Esophagus squamous epithelium (tissue), 5 donors: ENCODE data around the gene UBE2S. TPM values are rescaled to one million over a fixed set of nuclear protein-coding genes. Genes with fewer than 3 reads are reported as not detected.
"Not testable (repeated sequence)": the region's sequence is repeated elsewhere in the genome, so short reads cannot be mapped to it uniquely, and the experiment has no call there.

Experiments
- DNase-seq: peaks from one replicate; lab custom pipeline; 2025; lab: John Stamatoyannopoulos, UW
- H3K27ac ChIP-seq, 4 donors: fragments of 200-600 bp; sonication (generic); one replicate each; pipeline ENCODE4 v1.5.1; 2016 to 2019; ENCODE audit warnings: mild to moderate bottlenecking in 1 of 4
- H3K27me3 ChIP-seq, 4 donors: fragments of 200-600 bp; sonication (generic); 1 replicate in 3 of 4; 2 replicates in 1 of 4; pipeline versions ENCODE4 v1.5.1 to v1.6.0; 2017 to 2021; ENCODE audit warnings: antibody characterized with exemption in 1 of 4
- H3K36me3 ChIP-seq, 3 donors: fragments of 200-600 bp; sonication (generic); one replicate each; pipeline ENCODE4 v1.5.1; 2016 to 2019
- H3K4me1 ChIP-seq, 3 donors: fragments of 200-600 bp; sonication (generic); one replicate each; pipeline ENCODE4 v1.5.1; 2017 to 2019
- H3K4me3 ChIP-seq, 4 donors: fragments of 200-600 bp; sonication (generic); 1 replicate in 3 of 4; 2 replicates in 1 of 4; pipeline ENCODE4 v1.5.1; 2016 to 2019; ENCODE audit warnings: mild to moderate bottlenecking in 2 of 4, moderate library complexity in 1 of 4
- H3K9me3 ChIP-seq, 3 donors: fragments of 200-600 bp; sonication (generic); one replicate each; pipeline ENCODE4 v1.5.1; 2016 to 2019
- POLR2A ChIP-seq, 4 donors: fragments of 450-650 bp; IDR thresholded peaks; one replicate each; pipeline ENCODE4 v1.6.1; 2017; ENCODE audit warnings: antibody characterized with exemption in 4 of 4, mild to moderate bottlenecking in 4 of 4, moderate library complexity in 3 of 4
- WGBS, 2 donors: methylation state at CpG; one replicate each; pipeline ENCODE4 v1.1.5; 2018; 5-methylcytosine and 5-hydroxymethylcytosine counted together
- intact Hi-C: fragments of 100-400 bp; cut with DNase I; formaldehyde crosslinking; loops from one replicate; pipeline ENCODE4 v1.15.0; 2022
- total RNA-seq, 4 donors: library from RNA; depleted of rRNA; stranded (reverse); fragments of >200 nt; gene quantifications; one replicate each; pipeline ENCODE4 v1.1.0, GENCODE V29; 2016
- TF ChIP-seq, protein P1 (sequence below), 6 experiments: fragments of 450-650 bp in 4 of 6; fragments of 200-600 bp in 2 of 6; sonication (generic) in 2 of 6; IDR thresholded peaks; one replicate each; pipeline ENCODE4 v1.5.1; 2016 to 2019; ENCODE audit warnings: antibody characterized with exemption in 6 of 6, mild to moderate bottlenecking in 4 of 6, moderate library complexity in 4 of 6
- donor health status: DM: yes; HTN: yes; CAD: no.

UBE2S gene
- total RNA-seq, 4 donors from 2014 or later = 15.6 to 41.4 (median 31.2) TPM

GRCh38 chr19:55418185-55418584 is 10.6 kb upstream of the UBE2S start:
- TF ChIP-seq POLR2A (IDR thresholded peaks at IDR 0.05) = no peak
- TF ChIP-seq, protein P1, sequence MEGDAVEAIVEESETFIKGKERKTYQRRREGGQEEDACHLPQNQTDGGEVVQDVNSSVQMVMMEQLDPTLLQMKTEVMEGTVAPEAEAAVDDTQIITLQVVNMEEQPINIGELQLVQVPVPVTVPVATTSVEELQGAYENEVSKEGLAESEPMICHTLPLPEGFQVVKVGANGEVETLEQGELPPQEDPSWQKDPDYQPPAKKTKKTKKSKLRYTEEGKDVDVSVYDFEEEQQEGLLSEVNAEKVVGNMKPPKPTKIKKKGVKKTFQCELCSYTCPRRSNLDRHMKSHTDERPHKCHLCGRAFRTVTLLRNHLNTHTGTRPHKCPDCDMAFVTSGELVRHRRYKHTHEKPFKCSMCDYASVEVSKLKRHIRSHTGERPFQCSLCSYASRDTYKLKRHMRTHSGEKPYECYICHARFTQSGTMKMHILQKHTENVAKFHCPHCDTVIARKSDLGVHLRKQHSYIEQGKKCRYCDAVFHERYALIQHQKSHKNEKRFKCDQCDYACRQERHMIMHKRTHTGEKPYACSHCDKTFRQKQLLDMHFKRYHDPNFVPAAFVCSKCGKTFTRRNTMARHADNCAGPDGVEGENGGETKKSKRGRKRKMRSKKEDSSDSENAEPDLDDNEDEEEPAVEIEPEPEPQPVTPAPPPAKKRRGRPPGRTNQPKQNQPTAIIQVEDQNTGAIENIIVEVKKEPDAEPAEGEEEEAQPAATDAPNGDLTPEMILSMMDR (IDR thresholded peaks at IDR 0.05) = peak; percentile 46 to 80 (median 68)
- Histone ChIP-seq H3K4me3 (no peak overlapping the region), H3K4me1 (peaks cover 0 to 4% (median 0%) of the 10 kb centered on the region in 3 donors), H3K27ac (no peak overlapping the region), H3K27me3 (peaks cover 0 to 53% (median 0%) of the 10 kb centered on the region in 4 donors), H3K36me3 (no peaks in the 10 kb centered on the region), H3K9me3 (no peaks in the 10 kb centered on the region)
- DNase-seq = no peak
- intact Hi-C loops = loop anchor here (10.0 kb wide), 1 partner anchor 133 kb away; the partner anchor contains the start of genes BRSK1 and HSPBP1
- WGBS, 2 donors = 6 to 10% methylated on average over 4 to 7 of the region's 7 CpGs

DNA sequence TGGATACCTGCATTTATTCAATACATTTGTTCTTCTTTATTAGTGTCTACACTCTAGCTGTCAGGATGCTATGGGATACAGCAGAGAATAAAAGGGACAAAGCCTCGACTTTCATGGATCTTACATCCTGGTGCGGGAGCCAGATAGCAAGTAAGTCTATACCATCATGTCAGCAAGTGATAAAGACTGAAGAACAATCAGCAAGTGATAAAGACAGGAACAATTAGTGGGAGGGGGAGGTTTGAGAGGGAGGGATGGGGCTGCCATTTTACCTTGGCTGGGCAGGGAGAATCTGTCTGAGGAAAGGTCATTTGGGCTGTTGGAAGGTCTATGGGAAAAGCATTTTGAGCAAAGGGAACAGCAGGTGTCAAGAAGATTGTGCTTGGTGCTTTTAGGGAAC is 2.6 kb upstream of the UBE2S start:
- DNase-seq = no peak
- 85 to 100% methylated on average over 2 of the region's 2 CpGs for WGBS, 2 donors
- H3K27ac ChIP-seq = no peak overlapping the region
- peaks cover 17 to 30% (median 18%) of the 10 kb centered on the region in 3 donors for H3K4me1 ChIP-seq
- H3K36me3 ChIP-seq = peaks cover 0 to 10% (median 0%) of the 10 kb centered on the region in 3 donors
- H3K27me3 ChIP-seq = no peaks in the 10 kb centered on the region
- TF ChIP-seq, protein P1 (IDR thresholded peaks at IDR 0.05) = no peak
- TF ChIP-seq POLR2A (IDR thresholded peaks at IDR 0.05) = no peak
- intact Hi-C loops = loop anchor here (10.0 kb wide), 1 partner anchor 125 kb away; the partner anchor contains the start of genes BRSK1 and HSPBP1
- H3K9me3 ChIP-seq = no peaks in the 10 kb centered on the region
- H3K4me3 ChIP-seq = no peak overlapping the region

DNA sequence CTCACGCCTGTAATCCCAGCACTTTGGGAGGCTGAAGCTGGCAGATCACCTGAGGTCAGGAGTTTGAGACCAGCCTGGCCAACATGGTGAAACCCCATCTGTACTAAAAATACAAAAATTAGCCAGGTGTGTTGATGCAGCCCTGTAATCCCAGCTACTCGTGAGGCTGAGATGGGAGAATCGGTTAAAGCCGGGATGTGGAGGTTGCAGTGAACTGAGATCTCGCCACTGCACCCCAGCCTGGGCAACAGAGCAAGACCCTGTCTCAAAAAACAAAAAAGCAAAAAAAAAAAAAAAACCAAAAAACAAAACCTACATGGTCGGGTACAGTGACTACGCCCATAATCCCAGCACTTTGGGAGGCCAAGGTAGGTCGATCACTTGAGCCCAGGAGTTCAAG is 1.6 kb upstream of the UBE2S start:
- Histone ChIP-seq H3K4me1 (peaks cover 17 to 38% (median 18%) of the 10 kb centered on the region in 3 donors), H3K27ac (peak overlapping the region in 1 of 4 donors; percentile 99), H3K36me3 (peaks cover 0 to 20% (median 3%) of the 10 kb centered on the region in 3 donors)
- H3K27me3 ChIP-seq, DNase-seq, H3K9me3 ChIP-seq, intact Hi-C loops, H3K4me3 ChIP-seq: not testable (repeated sequence)
- 91 to 96% methylated on average over 8 of the region's 8 CpGs for WGBS, 2 donors

GRCh38 chr19:55408533-55408872 is 915 bp upstream of the UBE2S start:
- no peaks in the 10 kb centered on the region for H3K27me3 ChIP-seq
- intact Hi-C loops = no loop called here
- no peak for TF ChIP-seq POLR2A (IDR thresholded peaks at IDR 0.05)
- TF ChIP-seq, protein P1 (IDR thresholded peaks at IDR 0.05) = no peak
- no peaks in the 10 kb centered on the region for H3K9me3 ChIP-seq
- H3K27ac ChIP-seq = peak overlapping the region; percentile 97 to 99 (median 99)
- 50 to 68% methylated on average over 7 to 8 of the region's 9 CpGs for WGBS, 2 donors
- DNase-seq = no peak
- H3K36me3 ChIP-seq = peaks cover 5 to 27% (median 7%) of the 10 kb centered on the region in 3 donors
- H3K4me3 ChIP-seq = peak overlapping the region; percentile 85 to 100 (median 96)
- H3K4me1 ChIP-seq = peaks cover 17 to 44% (median 18%) of the 10 kb centered on the region in 3 donors

- no peak for TF ChIP-seq POLR2A (IDR thresholded peaks at IDR 0.05)
- TF ChIP-seq, protein P1 (IDR thresholded peaks at IDR 0.05) = peak in 1 of 6 experiments; percentile 20
- no peaks in the 10 kb centered on the region for H3K27me3 ChIP-seq
- peaks cover 7 to 32% (median 12%) of the 10 kb centered on the region in 3 donors for H3K36me3 ChIP-seq
- H3K4me3 ChIP-seq = peak overlapping the region; percentile 85 to 100 (median 96)
- H3K4me1 ChIP-seq = peaks cover 17 to 50% (median 21%) of the 10 kb centered on the region in 3 donors
- DNase-seq = peak; percentile 97
- 0% methylated on average over 26 to 49 of the region's 72 CpGs for WGBS, 2 donors
- no peaks in the 10 kb centered on the region for H3K9me3 ChIP-seq
- peak overlapping the region; percentile 97 to 99 (median 99) for H3K27ac ChIP-seq
- intact Hi-C loops = no loop called here
These were observed 378 bp upstream of the UBE2S start for GRCh38 chr19:55407800-55408532.
